Measurements from ENCODE around the gene ZDHHC18.

ZDHHC18 gene

GRCh38 chr1:26900001-26900814, 73.7 kb downstream of the ZDHHC18 start, which contains the start of gene GPATCH3:
GPATCH3 (minus strand) TSS chr1:26900467; CDS start chr1:26900442, 25 bp downstream.
- DNase-seq (ENCODE audit: low spot score): peak; percentile 94

GRCh38 chr1:26900815-26901511, 74.5 kb downstream of the ZDHHC18 start:
- DNase-seq (ENCODE audit: low spot score): no peak
